HG03378 (cell line): ENCODE results near the gene MKX.

Experiments used
- ATAC-seq: cut with Tn5 transposase; IDR thresholded peaks from one replicate; pipeline ENCODE4 v1.9.1; 2021; ENCODE audit warnings: mild to moderate bottlenecking, moderate library complexity; ENCODE audit not compliant: unreplicated experiment

MKX gene

DNA sequence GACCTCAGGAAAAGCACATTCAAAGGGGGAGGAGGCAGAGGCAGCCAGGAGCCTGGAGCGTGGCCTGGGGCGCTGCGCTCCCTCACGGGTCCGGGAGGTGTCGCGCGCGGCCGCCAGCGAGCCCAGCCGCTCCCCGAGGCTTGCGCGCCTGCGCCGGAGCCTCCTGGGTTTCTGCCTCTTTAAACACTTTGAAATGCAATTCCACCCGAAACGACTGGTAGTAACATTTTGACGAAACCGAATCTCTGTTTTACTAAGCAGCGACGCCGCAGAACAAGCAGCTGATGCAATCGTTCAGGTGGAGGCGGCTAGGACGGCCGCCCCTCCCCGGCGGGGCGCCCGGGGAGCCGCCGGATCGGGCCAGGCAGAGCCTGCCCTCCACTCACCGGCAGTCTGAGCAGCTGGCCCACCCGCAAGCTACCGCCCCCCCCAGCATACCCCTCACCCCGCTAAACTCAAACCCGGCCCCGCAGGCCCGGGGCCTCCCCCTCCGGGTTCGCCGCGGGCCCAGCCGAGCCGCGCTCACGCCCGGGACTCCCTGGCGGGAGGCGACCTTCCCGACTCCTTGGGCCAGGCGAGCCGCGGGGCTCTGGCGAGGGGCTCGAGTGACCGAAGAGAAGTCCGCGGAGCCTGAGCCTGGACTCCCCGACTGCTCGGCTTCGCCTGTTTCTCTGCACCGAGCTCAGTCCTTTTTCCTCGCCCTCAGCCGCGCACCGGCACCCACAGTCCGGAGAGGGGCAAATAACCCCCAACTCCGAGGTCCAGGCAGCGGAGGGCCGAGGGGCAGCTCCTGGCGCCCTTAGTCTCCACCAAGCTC, 3.2 kb downstream of the MKX start:
- ATAC-seq, result peak; percentile 96

DNA sequence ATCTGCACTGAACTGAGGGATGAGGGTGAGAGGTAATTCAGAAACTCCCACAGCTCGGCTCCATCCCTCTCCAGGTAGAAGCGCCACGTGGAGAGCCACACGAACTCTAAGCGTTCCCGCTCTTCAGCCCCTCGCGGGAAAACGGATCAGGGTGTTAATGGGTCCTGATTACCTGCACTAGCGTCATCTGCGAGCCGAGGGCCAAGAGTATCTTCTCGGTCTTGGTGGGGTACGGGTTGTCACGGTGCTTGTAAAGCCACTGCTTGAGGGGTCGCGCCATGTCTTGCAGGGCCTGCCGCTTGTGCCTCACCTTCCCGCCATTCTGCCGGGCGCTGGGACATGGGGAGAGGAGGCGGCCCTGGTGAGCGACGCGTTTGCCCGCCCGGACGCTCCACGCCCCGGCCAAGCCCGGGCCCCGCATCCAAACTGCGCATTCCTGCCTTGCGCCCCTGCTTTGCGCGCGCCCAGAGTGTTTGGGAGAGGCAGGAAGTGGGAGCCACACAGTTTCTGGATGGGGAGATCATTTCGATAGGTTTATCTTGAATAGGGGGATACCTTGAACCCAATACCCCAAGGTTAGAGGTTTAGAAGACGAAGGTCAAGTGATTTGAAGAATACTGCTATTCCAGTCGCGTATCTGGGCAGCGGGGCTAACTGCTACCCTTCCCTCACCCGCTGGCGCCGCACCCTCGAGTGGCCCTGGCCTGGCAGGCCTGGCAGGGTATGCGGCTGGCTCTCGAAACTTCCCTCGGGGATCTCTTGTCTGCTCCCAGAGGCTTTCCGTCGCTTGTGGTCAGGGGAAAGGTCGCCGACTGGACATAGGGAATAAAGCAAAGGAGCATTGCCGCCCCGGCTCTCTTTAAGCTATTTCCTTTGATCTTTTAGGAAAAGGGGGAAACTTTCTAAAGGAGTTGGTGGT, 4.2 kb downstream of the MKX start:
- no peak for ATAC-seq

DNA sequence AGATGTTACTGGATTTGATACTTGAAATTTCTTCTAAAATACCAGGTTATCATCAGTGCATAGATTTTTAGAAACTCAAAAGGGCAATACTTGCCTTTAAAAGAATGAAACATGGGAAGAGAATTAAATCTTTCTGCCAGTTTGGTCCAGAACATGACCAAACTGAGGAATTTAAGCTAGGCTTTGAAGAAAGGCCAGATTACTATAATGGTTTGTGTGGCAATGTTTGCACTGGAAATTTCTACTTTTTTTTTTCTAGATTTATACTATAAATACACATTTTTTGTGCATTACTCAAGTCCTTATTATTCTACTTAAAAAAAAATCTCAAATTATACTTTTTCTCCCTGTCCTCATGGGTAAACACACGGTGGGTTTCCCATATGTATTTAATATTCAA, 9.2 kb downstream of the MKX start:
- ATAC-seq, result no peak

DNA sequence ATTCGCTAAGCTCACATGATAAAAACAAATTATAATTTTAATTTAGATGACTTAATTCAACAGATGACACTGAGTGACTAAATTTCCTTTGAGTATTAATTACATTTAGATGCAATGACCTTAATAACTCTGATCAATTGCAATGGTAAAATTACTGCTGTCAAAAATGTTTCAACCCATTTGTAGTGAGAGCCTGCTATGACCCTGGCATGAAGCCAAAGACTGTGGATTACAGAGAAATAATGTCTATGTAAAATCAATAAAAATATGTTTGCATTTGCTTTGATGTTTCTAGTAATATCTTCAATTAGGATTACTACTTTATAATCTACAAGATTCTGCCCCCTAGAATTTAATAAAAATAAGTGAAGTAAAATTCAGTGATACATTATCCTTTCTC, 15.6 kb downstream of the MKX start:
- ATAC-seq, result no peak

DNA sequence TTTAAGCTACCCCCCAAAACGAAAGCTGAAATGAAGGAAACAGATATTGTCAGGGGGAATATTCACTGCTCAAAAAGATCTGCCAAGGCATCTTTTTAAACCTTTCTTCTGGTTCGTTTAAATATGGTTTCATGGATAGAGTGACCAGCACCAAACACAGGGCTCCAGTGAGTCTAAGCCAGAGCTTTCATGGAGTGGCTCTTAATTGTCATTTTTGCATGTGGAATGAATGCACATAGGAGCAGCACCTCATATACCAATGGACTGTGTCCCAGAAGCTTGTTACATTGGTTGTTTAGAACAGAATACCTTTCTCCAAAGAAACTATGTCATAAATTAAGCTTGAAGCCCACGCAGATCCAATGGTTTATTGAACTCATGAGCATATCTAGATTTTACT, 17.3 kb downstream of the MKX start:
- ATAC-seq, result no peak

DNA sequence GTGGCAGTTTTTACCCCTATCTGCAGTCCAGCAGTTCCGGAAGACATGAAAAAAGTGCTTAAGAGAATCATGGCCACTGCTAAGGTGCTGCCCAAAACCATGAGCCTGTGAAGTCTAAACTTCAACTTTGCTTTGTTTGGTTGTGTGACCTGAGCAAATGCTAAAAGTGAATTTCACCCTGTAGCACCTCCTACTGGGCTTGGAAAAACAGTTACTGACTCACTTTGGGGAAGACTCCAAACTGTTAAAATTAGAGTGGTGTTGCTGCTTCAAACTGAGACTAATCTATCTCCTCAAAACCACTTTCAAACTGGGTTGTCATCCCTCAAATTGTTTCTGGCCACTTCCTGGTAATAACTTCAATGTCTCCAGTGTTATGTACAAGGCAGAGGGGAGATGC, 21.3 kb downstream of the MKX start:
- ATAC-seq, result no peak

DNA sequence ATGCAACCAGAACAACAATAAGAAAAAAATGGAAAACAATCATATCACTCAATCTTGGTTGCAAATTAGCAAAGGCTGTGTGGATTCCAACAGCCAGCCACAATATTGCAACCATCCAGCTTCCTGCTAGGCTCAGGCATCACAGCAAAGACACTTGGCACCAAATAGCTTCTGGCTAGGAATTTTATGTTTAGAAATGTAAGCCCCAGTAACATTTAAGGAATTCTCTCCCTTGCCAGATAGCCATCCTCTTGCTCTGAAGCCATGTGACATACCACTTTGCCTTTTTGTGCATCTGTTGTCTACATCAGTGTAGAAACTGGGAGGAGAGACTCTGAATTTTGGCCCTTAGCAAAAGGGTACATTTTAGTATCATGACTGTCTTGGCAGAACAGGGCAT, 22.2 kb downstream of the MKX start:
- no peak for ATAC-seq

DNA sequence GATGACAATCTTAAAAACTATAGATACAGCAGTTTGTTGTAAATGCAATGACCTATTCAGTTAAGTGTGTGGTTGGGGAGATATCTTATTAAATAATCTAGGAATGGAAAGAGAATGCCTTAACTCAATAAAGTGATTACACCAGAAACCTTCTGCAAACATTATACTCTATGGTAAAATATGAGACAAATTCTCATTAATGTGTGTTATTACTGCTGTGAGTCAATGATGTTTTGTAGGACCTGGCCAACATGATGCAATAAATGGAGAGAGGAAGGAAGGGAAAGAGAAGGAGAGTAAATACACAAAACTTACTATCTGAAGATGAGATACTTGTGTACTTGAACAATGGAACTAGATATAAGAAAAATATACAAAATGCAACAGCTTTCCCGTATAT, 25.1 kb downstream of the MKX start:
- no peak for ATAC-seq

DNA sequence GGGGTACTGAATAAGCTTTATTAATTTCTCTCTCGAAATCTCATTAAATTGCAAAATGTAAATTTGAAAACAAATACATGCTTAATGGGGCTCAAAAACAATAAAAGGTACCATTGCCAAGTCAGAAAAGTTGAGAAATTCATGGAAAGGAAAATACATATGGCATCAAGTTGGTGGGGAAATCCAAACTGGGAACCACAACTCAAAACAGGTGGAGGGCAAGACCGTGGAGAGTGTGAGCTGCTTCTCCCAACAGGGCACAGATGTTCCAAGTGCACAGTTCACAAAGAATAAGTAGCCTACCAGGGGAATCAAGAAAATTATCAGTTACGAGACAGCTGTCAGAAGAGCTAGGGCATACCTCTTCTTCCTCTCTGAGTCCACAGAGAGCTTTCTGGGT, 26.6 kb downstream of the MKX start:
- ATAC-seq, result no peak

DNA sequence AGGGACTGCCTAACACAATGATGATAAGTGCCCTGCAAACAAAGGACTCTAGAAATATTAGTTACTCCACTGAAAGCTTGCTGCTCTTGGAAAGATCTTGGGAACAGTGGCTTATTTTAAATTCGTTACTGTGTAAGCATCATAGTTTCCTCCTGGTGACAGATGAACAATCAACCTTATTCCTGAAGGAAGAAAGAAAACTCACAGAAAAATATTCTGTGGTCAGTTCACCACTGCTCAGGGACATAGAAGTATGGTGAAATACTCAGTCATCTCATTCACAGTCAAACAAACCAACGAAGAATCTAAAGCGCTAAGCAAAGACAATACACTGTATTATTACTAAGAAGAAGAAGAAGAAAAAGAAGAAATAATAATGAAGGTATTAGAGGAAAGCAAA, 27.8 kb downstream of the MKX start:
- ATAC-seq, result no peak

DNA sequence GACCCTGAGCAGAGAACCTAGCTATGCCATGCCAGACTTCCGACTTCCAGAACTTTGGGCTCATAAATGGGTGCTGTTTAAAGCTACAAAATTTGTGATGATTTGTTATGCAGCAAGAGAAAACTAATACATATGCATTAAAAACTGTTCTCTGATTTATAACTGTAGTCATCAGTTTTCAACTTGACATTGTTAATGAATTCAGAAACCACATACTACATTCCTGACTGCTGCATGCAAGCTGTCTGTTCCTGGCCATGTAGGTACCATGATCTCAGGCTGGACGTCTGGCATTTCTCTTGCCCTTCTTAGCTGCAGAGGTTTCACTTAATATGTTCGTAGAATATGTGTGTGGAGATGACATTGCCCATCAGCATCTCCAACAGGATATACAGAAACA, 28.4 kb downstream of the MKX start:
- ATAC-seq, result no peak

DNA sequence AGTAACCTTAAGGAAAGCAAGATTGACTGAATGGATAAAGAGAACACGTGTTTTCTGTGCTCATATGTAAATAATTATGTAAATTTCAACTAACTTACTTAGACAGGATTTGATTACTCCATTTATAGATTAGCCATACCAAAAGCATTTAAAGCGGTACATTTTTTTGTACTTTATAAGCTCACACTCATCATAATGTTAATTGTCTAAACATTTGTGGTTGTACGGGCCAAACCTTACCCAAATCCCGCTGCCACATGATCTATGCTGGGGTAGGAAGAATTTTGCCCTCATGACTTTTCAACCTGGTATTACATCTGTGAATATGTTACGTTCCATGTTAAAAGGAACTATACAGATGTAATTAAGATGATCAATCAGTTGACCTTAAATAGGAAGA, 29.1 kb downstream of the MKX start:
- no peak for ATAC-seq

DNA sequence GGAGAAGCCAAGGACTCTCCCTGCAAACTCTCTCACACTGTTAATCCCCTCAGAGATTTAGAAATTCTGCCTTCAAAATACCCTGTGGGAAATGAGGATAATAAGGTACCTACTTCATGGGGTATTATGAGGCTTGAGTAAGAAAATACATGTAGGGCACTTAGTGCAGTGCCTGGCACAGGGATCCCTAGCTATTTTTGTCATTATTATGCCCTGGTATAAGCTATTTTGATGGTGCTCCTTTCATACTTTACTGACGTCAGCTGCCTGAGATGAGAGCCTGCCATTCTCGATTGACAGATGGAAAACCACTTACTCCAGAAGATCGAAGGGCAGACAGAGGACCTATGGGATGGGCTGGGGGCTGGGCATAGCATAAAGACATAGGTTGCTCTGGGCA, 30.1 kb downstream of the MKX start:
- no peak for ATAC-seq

DNA sequence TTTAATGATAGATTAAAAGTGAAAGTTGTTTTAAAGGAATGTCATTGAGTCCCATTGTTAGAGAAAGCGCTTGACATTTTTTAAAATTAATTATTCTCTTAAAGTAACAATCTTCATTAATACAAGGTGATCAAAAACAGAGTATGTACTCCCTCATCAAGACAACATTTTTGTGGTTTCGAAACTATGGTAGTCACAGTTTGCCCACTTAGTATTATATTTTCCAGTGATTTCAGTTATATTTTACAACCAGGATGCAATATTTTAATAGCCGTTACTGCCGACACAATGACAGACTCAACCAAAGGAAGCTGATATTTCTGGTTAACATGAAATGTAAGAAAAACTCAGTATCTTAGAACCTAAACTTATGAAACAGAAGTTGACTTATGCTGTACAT, 31.3 kb downstream of the MKX start:
- ATAC-seq, result no peak

DNA sequence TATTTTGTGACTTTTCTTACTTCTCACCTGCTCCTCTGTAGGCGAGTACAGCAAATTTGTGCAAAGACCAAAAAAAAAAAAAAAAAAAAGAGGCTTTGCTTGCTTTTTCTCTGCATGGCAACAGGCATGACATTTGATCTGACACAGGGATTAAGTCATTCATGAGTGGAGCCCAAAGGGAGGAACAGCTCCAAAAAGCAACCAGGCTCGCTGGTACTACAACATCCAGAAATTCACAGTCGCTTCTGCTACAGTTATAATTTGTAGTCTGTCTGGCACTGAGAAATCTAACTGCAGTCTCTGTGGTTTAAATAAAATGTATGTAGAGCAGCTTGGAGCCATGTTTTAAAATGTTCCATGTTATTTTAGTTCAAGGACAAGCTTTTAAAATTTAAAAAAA, 31.7 kb downstream of the MKX start:
- ATAC-seq, result no peak

DNA sequence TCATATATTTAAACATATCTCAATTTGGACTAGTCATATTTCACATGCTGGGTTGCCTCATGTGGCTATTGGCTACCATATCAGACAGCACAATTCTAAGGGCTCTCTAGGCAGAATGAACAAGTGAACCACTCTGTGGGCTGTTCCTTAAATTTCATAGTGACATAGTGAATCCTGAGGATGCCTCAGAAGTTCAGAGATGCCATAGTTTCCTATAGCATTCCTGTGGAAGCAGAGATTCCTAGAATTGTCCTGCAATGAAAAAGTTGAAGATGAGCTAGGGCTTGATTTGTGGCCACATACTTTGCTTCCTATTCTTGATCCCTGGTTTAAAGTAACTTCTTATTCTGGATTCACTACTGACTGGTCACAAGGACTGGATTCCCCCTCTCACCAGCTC, 35.6 kb downstream of the MKX start:
- ATAC-seq, result no peak

DNA sequence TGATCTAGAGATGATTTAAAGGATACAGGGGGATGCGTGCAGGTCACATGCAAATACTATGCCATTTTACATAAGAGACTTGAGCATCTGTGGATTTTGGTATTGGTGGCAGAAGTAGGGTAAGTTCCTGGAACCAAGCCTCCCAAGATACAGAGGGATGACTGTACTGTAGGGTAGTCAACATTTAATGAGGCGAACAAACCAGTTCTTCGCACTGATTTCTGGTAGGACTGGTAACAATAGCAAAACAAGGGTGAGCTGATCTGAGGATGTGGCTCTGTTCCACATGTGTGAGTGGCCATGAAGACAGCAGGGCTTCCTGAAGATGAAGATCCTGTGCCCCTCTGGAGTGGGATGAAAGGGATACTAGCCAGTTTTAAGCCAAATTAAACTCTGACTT, 36.3 kb downstream of the MKX start:
- ATAC-seq, result no peak

DNA sequence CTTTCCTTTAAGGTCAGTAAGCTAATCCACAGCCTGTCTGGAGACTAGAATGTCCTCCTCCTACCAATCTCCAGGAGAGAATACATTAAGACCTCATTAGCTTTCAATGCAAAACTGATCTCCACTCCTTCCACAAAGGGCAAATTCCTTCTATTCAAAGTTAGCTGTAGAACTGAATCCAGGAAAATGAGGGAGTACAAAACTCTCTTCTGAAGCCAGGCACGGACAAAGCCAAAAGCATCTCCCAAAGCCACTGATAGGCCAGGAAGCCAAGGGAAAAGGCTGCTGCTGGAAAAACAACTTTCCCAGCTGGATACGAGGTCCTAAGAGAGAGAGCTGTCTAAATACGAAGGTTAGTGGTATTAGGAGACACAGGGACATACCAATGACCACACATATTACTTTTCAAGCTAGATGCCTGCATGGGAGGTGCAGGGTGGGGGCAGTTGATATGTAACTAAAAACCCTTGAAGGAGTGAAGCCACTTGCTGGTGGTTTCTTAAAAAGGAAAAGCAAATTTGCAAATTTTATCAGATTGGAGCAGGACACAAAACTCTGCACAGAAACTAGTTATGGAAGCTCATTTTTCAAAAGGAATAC, 43.6 kb downstream of the MKX start:
- no peak for ATAC-seq

DNA sequence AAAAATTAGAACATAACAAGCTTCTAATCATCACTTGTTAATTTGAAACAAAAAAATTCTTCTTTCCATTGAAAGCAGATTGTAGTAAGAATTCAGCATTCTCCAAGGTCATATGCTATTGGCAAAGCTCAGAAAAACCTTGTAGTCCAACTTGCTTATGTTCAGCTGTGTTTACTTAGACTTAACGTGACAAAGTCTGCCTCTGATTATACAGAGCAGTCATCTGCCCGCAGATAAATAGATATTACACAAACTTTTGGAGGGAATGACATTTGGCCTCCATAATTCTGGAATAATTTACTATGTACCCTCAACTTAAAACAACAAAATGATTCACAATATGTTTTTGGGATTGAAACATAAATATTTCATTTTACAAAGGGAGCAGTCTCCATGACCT, 45.8 kb downstream of the MKX start:
- ATAC-seq, result no peak

DNA sequence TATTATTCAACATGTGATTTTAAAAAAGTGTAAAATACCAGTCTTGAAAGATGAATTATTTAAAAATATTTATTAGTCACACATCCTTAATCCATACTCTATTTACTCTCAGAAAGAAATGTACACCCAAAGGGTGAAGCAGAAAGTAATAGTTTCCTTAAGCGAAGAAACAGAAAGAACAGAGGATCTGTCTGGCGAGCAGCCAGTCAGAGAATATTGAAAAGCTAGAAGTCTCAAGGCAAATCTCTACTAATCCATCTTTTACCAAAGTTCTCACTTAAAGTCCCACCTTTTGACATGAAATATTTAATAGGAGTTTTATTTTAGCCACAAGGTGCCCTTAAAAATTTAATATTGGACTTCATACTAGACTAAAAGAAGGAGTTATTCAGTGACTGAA, 46.7 kb downstream of the MKX start:
- ATAC-seq, result no peak

DNA sequence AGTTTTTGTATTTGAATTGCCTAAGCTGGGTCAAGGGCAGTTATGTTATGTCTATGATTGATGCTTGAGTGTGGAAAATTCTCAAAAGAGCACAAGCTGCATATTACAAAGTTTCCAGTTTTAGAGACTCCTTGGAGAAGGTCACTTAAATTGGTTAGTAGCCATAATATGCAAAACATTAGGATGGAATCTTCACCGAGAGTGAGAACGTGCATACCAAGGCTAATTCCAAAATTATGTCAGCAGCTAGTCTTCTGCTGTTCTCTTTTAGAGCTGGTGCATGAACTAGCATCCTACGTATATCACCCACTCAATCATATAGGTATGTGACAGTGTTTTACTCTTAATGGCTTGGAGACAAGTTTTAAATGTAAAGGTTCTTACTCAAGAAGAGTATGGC, 49.2 kb downstream of the MKX start:
- no peak for ATAC-seq

DNA sequence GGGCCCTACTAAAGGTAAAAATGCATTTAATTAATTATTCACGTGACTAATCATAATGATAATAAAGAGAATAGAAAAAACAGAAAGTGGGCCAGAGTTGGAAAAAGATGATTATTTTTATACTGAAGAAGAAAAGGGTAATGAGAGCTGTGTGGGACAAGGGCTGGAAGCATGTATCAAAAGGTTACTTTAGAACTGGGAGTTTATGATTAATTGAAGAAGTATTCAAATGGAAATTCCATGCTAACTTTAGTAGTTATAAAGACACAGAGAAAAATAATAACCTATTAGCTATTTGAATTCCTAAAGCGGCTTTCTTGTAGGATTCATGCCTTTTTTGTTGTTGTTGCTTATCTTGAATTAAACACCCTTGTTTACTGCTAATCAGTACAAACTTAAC, 49.9 kb downstream of the MKX start:
- ATAC-seq, result no peak
